H1 (cell line): ENCODE data around the gene ARHGAP27. TPM values are rescaled to one million over a fixed set of nuclear protein-coding genes. Genes with fewer than 3 reads are reported as not detected.

ENCODE experiments used
- RXRA ChIP-seq: IDR thresholded peaks from 2 replicates; pipeline ENCODE4 v1.6.1; 2011; ENCODE audit warnings: low read depth, mild to moderate bottlenecking, low read length, moderate library complexity; ENCODE audit not compliant: insufficient read depth
- SP2 ChIP-seq: IDR thresholded peaks from 2 replicates; pipeline ENCODE4 v1.6.1; 2012; ENCODE audit warnings: mild to moderate bottlenecking, low read length, inconsistent platforms
- TEAD4 ChIP-seq: IDR thresholded peaks from 2 replicates; pipeline ENCODE4 v1.6.1; 2012; ENCODE audit warnings: low read depth, low read length, inconsistent platforms, mixed read lengths
- polyA plus RNA-seq, 7 experiments: library from polyadenylated mRNA; depleted of rRNA in 3 of 7; stranded (reverse) in 5 of 7; unstranded in 2 of 7; fragments of >200 nt in 5 of 7; fragments of 200-250 nt in 2 of 7; gene quantifications; 1 replicate in 5 of 7; 2 replicates in 1 of 7; 4 replicates in 1 of 7; pipeline versions ENCODE4 v1.2.1 to v1.2.3, GENCODE V29; 2011 to 2013; ENCODE audit warnings: missing spikeins in 2 of 7, mixed read lengths in 2 of 7
- total RNA-seq: library from RNA; stranded (reverse); fragmentation: NEBNext Ultra II Directional; extraction: Animal tissue kit (Norgen Biotek cat#: 25700); gene quantifications from 2 replicates; pipeline ENCODE4 v1.2.1, GENCODE V29; 2021
- TF ChIP-seq, protein P1 (sequence below): fragments of 300-600 bp; sonication (generic); IDR thresholded peaks from 2 replicates; pipeline ENCODE4 v1.7.1; 2012; ENCODE audit warnings: low read length, moderate library complexity, mild to moderate bottlenecking, inconsistent platforms; ENCODE audit not compliant: insufficient replicate concordance

The ARHGAP27 gene
- total and polyA plus RNA-seq, 2 of the 8 experiments (the other 6 are each of a cell fraction or from before 2014, with no cell fraction given) = 11.6 to 13.1 TPM

DNA sequence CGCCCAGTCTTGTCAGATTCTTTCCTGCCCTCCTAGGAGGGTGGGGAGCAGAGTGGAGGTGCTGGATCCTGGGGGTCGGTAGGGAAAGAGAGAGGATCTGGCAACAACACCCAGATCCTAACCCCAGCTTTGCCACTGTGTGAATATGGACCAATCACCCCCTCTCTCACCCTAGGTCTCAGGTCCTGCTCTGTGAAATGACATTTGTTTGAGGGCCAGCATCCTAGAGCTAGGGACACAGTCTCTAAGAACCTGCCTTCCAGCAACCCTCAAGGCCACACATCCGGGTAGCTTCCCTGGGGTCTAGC lies 87.5 kb downstream of the ARHGAP27 start (continued):
- TF ChIP-seq SP2 (no peak), TEAD4 (no peak), RXRA (no peak)
- TF ChIP-seq, protein P1, sequence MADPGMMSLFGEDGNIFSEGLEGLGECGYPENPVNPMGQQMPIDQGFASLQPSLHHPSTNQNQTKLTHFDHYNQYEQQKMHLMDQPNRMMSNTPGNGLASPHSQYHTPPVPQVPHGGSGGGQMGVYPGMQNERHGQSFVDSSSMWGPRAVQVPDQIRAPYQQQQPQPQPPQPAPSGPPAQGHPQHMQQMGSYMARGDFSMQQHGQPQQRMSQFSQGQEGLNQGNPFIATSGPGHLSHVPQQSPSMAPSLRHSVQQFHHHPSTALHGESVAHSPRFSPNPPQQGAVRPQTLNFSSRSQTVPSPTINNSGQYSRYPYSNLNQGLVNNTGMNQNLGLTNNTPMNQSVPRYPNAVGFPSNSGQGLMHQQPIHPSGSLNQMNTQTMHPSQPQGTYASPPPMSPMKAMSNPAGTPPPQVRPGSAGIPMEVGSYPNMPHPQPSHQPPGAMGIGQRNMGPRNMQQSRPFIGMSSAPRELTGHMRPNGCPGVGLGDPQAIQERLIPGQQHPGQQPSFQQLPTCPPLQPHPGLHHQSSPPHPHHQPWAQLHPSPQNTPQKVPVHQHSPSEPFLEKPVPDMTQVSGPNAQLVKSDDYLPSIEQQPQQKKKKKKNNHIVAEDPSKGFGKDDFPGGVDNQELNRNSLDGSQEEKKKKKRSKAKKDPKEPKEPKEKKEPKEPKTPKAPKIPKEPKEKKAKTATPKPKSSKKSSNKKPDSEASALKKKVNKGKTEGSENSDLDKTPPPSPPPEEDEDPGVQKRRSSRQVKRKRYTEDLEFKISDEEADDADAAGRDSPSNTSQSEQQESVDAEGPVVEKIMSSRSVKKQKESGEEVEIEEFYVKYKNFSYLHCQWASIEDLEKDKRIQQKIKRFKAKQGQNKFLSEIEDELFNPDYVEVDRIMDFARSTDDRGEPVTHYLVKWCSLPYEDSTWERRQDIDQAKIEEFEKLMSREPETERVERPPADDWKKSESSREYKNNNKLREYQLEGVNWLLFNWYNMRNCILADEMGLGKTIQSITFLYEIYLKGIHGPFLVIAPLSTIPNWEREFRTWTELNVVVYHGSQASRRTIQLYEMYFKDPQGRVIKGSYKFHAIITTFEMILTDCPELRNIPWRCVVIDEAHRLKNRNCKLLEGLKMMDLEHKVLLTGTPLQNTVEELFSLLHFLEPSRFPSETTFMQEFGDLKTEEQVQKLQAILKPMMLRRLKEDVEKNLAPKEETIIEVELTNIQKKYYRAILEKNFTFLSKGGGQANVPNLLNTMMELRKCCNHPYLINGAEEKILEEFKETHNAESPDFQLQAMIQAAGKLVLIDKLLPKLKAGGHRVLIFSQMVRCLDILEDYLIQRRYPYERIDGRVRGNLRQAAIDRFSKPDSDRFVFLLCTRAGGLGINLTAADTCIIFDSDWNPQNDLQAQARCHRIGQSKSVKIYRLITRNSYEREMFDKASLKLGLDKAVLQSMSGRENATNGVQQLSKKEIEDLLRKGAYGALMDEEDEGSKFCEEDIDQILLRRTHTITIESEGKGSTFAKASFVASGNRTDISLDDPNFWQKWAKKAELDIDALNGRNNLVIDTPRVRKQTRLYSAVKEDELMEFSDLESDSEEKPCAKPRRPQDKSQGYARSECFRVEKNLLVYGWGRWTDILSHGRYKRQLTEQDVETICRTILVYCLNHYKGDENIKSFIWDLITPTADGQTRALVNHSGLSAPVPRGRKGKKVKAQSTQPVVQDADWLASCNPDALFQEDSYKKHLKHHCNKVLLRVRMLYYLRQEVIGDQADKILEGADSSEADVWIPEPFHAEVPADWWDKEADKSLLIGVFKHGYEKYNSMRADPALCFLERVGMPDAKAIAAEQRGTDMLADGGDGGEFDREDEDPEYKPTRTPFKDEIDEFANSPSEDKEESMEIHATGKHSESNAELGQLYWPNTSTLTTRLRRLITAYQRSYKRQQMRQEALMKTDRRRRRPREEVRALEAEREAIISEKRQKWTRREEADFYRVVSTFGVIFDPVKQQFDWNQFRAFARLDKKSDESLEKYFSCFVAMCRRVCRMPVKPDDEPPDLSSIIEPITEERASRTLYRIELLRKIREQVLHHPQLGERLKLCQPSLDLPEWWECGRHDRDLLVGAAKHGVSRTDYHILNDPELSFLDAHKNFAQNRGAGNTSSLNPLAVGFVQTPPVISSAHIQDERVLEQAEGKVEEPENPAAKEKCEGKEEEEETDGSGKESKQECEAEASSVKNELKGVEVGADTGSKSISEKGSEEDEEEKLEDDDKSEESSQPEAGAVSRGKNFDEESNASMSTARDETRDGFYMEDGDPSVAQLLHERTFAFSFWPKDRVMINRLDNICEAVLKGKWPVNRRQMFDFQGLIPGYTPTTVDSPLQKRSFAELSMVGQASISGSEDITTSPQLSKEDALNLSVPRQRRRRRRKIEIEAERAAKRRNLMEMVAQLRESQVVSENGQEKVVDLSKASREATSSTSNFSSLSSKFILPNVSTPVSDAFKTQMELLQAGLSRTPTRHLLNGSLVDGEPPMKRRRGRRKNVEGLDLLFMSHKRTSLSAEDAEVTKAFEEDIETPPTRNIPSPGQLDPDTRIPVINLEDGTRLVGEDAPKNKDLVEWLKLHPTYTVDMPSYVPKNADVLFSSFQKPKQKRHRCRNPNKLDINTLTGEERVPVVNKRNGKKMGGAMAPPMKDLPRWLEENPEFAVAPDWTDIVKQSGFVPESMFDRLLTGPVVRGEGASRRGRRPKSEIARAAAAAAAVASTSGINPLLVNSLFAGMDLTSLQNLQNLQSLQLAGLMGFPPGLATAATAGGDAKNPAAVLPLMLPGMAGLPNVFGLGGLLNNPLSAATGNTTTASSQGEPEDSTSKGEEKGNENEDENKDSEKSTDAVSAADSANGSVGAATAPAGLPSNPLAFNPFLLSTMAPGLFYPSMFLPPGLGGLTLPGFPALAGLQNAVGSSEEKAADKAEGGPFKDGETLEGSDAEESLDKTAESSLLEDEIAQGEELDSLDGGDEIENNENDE = no peak
- TF ChIP-seq, all 59 proteins: peak for 0
